ENCODE results near the gene ASPSCR1.

Gene ASPSCR1

DNA sequence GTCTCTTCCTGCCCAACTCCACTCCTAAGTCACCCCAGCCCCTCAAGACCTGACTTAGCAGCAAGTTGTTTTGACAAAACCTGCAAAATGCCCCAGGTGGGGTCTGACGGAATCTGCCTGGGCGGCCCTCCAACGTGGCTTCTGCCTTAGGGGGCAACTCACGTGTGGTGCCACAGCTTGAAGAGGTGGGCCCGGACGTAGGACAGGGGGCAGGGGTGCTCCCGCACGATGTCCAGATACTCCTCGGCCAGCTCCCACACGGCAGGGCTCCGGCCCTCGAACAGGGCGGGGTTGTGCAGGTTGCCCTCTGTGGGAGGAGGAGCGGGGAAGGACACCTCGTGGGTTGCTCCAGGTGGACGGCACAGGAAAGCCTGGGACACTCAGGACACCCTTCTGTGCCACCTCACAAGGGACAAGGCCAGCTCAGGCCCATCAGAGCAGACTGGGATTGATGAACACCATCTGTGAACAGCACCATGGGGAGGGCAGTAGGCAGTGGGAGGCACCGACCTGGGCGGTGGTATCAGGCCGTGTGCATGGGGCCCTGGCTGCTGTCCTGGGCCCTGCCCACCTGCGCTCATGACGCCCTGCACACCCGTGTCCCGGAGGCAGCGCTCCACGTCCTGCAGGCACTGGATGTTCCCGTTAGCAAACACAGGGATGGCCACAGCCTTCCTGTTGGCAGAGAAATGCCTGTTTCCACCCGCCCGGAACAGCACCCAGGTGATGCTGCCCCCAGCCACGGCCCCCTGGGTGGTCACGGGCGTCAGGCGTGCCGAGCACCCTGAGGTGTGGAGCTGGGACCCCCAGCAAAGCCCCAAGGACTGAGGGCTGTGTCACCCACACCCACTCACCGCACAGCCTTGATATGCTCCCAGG is 83.9 kb downstream of the ASPSCR1 start:
- TF ChIP-seq GATA2 (IDR thresholded peaks at IDR 0.05; ENCODE audit: low read depth, low read length) (no peak), GATA3 (IDR thresholded peaks at IDR 0.05; ENCODE audit: low read depth, low read length) (no peak)

DNA sequence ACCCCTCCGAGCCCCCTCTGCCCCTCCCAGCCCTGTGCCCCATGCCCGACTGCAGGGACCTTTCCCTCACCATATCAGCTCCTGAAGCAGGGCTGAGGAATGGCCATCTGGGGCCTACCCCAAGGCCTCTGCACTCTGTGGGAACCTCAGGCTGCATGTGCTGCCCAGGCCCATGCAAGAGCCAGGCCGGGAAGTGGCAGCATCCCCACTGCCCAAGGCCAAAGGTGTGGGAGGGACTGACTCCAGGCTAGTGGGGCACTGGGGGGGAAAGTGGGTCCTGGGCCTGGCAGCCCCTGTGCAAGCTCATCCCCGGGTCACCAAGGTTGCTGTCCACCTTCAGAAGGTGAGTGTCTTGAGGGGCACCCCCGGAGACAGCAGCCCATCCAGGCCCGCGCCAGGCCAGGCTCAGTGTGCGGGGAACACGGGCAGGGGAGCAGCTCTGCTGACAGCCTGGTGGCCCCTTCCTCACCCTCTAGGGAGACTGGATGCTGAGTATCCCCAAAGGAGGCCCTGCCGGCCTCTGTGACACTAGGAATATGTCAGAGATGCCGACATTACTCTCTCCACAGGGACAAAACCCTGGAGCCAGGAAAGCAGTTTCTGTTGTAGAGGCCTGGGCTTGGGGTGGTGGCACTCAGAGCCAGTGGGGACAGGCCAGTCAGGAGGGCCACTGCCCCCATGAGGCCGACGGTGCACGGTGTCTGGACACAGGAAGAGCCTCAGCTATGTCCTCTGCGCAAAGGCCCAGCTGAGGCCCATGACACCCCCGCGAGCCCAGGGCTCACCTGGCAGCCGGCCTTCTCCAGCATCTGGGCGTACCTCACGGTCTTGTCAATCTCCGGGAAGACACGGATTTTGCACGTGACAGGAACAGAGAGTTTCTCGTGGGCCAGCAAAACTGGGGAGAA is 84.9 kb downstream of the ASPSCR1 start:
- no peak for TF ChIP-seq GATA3 (IDR thresholded peaks at IDR 0.05; ENCODE audit: low read depth, low read length)
- no peak for TF ChIP-seq GATA2 (IDR thresholded peaks at IDR 0.05; ENCODE audit: low read depth, low read length)

DNA sequence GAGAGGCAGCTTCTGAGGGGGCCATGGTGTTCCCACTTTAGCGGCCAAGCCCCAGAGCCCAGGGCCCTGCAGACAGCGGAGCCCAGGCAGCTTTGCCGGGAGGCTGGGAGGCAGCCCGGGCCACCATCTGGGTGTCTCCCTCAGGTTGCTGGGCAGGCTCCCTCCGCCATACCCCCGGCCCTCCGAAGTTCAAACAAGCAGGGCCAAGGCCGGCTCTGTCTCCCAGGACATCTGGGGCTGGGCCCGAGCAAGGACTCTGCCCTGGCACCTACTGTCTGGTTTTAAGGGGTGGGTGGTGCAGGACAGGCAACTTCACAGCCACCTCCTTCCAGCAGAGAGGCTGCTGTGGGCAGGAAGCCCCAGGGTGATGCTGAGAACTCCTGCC is 85.5 kb downstream of the ASPSCR1 start:
- TF ChIP-seq GATA2 (IDR thresholded peaks at IDR 0.05; ENCODE audit: low read depth, low read length) (no peak), GATA3 (IDR thresholded peaks at IDR 0.05; ENCODE audit: low read depth, low read length) (no peak)

DNA sequence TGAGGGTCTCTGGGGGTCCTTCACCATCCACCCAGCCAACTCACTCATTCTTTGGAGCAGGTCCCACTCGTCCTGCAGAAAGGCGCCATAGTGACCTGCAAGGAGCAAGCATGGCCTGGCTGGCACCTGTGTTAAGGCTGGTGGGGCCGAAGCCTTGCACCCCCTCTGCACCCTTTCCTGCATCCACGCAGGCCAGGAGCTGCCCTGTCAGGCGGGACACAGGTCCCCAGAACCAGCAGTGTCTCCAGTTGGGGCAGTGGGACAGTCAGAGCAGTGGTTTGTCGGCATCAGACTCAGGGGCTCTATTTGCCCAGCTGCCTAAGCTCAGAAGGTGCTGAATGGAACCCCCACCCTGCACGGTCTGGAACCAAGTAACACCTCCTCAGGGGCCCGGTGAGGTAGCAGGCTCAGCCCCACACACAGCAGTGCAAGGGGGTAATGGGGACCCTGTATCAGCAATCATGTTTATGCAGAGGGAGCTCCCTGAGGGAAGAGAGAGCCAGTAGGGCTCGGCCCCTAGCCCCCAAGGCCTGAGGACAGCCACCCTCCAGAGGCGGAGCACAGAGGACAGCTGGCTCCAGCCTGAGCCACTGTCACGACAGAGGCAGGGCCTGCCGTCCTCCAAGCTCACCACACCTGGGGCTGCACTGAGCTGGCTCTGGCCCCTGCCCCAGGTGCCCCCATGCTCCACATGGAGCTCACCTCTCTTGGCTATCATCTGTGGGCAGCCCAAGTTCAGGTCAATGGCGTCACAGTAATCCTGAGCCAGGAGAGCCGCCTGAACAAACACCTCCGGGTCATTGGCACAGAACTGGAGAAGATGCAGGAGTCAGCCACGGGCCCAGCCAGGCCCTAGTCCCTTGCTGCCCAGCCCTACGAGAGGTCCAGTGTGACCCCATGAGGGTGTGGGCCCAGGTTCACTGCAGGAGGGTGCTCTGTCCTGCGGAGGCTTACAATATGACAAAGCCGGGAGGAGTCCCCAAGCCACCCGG is 86.3 kb downstream of the ASPSCR1 start:
- TF ChIP-seq GATA3 (IDR thresholded peaks at IDR 0.05; ENCODE audit: low read depth, low read length) = no peak
- no peak for TF ChIP-seq GATA2 (IDR thresholded peaks at IDR 0.05; ENCODE audit: low read depth, low read length)

DNA sequence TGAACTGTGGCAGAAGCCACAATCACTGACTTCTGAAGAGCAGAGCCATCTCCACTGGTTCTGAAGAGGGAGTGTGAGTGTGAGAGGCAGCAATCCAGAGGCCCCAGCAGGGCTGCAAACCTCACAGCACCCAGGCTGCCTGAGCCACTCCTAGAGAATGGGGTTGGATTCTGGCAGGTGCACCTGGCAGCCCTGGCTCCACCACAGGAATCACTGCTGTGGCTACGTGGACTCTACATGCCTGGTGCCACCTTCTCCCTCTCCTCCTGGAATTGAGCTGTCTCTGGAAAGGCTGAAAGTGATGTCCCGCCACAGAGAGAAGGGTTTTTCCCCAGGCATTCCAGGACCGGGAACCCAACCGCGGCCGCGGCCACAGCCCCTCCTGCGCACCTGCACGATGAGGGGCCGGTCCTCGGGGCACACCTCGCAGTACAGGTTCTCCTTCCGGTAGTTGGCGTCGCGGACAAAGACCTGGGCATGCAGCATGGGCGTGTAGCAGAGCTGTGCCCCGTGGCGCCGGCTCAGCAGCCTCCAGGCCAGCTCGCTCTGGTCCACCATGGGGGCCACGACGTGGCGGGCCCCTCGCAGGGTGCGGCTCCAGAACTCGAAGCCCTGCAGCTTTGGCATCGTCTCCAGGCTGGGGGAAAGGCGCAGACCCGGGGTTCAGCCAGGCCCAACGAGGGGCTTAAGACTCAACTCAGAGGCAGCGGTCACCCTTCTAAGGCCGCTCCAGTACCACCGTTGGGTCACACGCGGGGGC is 87.2 kb downstream of the ASPSCR1 start:
- TF ChIP-seq GATA3 (IDR thresholded peaks at IDR 0.05; ENCODE audit: low read depth, low read length) (no peak), GATA2 (IDR thresholded peaks at IDR 0.05; ENCODE audit: low read depth, low read length) (no peak)

DNA sequence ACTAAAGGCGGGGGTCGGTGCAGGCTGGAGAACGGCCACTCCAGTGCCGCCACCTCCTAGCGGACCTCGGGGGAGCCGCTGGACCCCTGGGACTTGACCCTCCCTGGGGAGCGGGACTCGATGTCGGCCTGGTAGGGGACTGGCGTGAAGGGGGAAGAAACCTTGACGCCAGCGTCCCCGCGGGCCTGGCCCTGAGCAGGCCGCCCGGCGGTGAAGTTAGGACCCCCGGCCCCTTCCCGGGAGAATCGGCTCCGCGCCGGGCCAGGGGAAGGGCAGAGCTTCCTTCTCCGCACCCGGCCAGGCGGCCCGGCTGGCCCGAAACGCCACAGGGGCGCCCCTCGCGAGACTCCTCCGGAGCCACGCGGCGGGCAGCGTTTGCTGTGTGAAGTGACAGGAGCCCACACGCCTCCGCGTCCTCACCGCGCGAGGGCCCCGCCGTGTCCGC is 87.8 kb downstream of the ASPSCR1 start:
- TF ChIP-seq GATA3 (IDR thresholded peaks at IDR 0.05; ENCODE audit: low read depth, low read length) (no peak), GATA2 (IDR thresholded peaks at IDR 0.05; ENCODE audit: low read depth, low read length) (no peak)

DNA sequence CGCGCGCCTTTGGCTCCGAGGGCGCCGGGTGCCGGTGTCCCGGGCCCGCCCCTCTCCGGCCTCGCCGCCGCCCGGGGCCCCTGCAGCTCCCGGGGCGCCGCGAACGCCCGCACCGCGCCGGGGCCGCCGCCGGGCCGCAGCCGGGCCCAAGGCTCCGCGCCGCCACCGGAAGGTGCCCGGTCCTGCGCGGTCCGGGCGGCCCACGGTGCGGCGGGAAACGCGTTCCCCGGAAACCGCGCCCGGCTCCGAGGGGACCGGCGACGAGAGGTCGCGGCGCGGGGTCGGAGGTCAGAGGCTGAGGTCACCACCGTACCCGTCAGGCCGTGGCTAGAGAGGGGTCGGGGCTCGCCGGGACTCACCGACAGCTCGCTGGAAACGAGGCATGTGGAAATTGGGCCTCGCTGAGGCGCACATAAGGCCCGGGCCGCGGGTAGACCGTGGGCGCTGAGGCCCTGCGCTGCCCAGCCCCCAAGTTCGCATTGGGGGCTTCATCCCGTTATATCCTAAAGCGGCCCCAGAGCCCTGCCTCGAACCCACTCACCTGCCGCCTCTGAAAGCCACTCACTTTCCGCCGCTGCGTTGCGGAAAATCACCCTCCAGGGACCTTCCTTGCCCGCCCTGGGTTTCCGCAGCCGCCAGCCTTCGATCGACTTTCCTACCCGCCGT is 88.3 kb downstream of the ASPSCR1 start, which contains the start of gene DUS1L:
DUS1L (minus strand) TSS at position 167 of the 666 bp plus-strand sequence. CDS start 745 bp downstream, outside the sequence.
- TF ChIP-seq GATA2 (IDR thresholded peaks at IDR 0.05; ENCODE audit: low read depth, low read length) (no peak), GATA3 (IDR thresholded peaks at IDR 0.05; ENCODE audit: low read depth, low read length) (no peak)
